GM11168 (cell line): ENCODE data around the gene ZP1.

ENCODE experiments used
- in situ Hi-C: fragments of 300-500 bp; cut with MboI; formaldehyde crosslinking; loops from one replicate; pipeline ENCODE4 v1.12.0; 2022; ENCODE audit warnings: low sequenced_read_pairs; ENCODE audit not compliant: unreplicated experiment

The ZP1 gene

GRCh38 chr11:60857378-60858232 is 9.7 kb upstream of the ZP1 start:
- in situ Hi-C loops: no loop called here

GRCh38 chr11:60858236-60858635 is 9.1 kb upstream of the ZP1 start:
- in situ Hi-C loops: no loop called here

GRCh38 chr11:60858731-60859464 is 8.4 kb upstream of the ZP1 start:
- in situ Hi-C loops: no loop called here

GRCh38 chr11:60859616-60860250 is 7.6 kb upstream of the ZP1 start:
- in situ Hi-C loops: no loop called here

GRCh38 chr11:60860943-60861342 is 6.4 kb upstream of the ZP1 start:
- in situ Hi-C loops: no loop called here

GRCh38 chr11:60862171-60862570 is 5.2 kb upstream of the ZP1 start:
- in situ Hi-C loops: no loop called here

- in situ Hi-C loops: no loop called here
Measured at GRCh38 chr11:60863550-60864521, 3.5 kb upstream of the ZP1 start.

- in situ Hi-C loops: no loop called here
Measured at GRCh38 chr11:60864856-60865513, 2.4 kb upstream of the ZP1 start.

GRCh38 chr11:60867871-60868681 is 734 bp downstream of the ZP1 start:
- in situ Hi-C loops: no loop called here

- in situ Hi-C loops: no loop called here
Measured at GRCh38 chr11:60868682-60869450, 1.5 kb downstream of the ZP1 start.

- in situ Hi-C loops: no loop called here
Measured at GRCh38 chr11:60869451-60869825, 2.1 kb downstream of the ZP1 start.

GRCh38 chr11:60870276-60870675 is 2.9 kb downstream of the ZP1 start:
- in situ Hi-C loops: no loop called here

GRCh38 chr11:60870733-60871377 is 3.5 kb downstream of the ZP1 start:
- in situ Hi-C loops: no loop called here

- in situ Hi-C loops: no loop called here
Measured at GRCh38 chr11:60871378-60872061, 4.2 kb downstream of the ZP1 start.

- in situ Hi-C loops: no loop called here
Measured at GRCh38 chr11:60872124-60872960, 5.0 kb downstream of the ZP1 start.

GRCh38 chr11:60872961-60873524 is 5.7 kb downstream of the ZP1 start:
- in situ Hi-C loops: no loop called here
